IMR-90 (cell line): Measurements from ENCODE around the gene CCT5. TPM values are rescaled to one million over a fixed set of nuclear protein-coding genes. Genes with fewer than 3 reads are reported as not detected.

Experiments used
- ATAC-seq: fragments of 200-7000 bp; cut with Tn5 transposase; 2 replicates; pipeline ENCODE4 v1.9.1; 2020; ENCODE audit warnings: low read depth, mild to moderate bottlenecking, moderate library complexity
- BruUV-seq: library from RNA; stranded (reverse); fragments of 400-500 nt; replicated peaks from 2 replicates; lab custom pipeline; 2021; lab: Mats Ljungman, UMichigan
- CTCF ChIA-PET: fragments of 300-600 bp; formaldehyde crosslinking; extraction: SDS; loops from one replicate; lab custom pipeline; 2021; ENCODE audit warnings: antibody characterized with exemption; lab: Yijun Ruan, JAX
- POLR2A ChIA-PET: fragments of 300-600 bp; sonication (Branson Sonifier 250); formaldehyde crosslinking; loops from one replicate; lab custom pipeline; 2022; ENCODE audit warnings: antibody characterized with exemption; ENCODE audit not compliant: unreplicated experiment; lab: Charles Lee
- DNase-seq: peaks from one replicate; pipeline ENCODE4 v3.0.0; 2013
- H2AFZ ChIP-seq: replicated peaks from 2 replicates; pipeline ENCODE3; 2013; ENCODE audit warnings: low read length, mild to moderate bottlenecking; ENCODE audit not compliant: poor library complexity
- H2AK5ac ChIP-seq: 2 replicates; pipeline ENCODE4 v1.6.1; 2013; ENCODE audit warnings: low read depth, low read length, inconsistent platforms
- H2AK9ac ChIP-seq: replicated peaks from 2 replicates; pipeline ENCODE3; 2013; ENCODE audit warnings: mild to moderate bottlenecking, low read depth, low read length, moderate library complexity; ENCODE audit not compliant: poor library complexity
- H2BK120ac ChIP-seq: 2 replicates; pipeline ENCODE4 v1.6.1; 2013; ENCODE audit warnings: low read depth, low read length, inconsistent platforms
- H2BK15ac ChIP-seq: 3 replicates; pipeline ENCODE4 v1.6.1; 2013; ENCODE audit warnings: low read depth, low read length, inconsistent platforms
- H2BK20ac ChIP-seq: 2 replicates; pipeline ENCODE4 v1.6.1; 2013; ENCODE audit warnings: low read depth, mild to moderate bottlenecking, inconsistent platforms, low read length, moderate library complexity
- H2BK5ac ChIP-seq: 2 replicates; pipeline ENCODE4 v1.6.1; 2013; ENCODE audit warnings: mild to moderate bottlenecking, low read depth, low read length, inconsistent platforms; ENCODE audit not compliant: poor library complexity, severe bottlenecking
- H3K14ac ChIP-seq: replicated peaks from 2 replicates; pipeline ENCODE4 v1.6.1; 2013; ENCODE audit warnings: low read depth, low read length, inconsistent platforms
- H3K18ac ChIP-seq: 2 replicates; pipeline ENCODE4 v1.6.1; 2013; ENCODE audit warnings: low read depth, low read length, control low read depth
- H3K23ac ChIP-seq: 2 replicates; pipeline ENCODE4 v1.6.1; 2013; ENCODE audit warnings: low read depth, low read length, inconsistent platforms
- H3K27ac ChIP-seq: 2 replicates; pipeline ENCODE4 v1.5.1; 2013; ENCODE audit warnings: mild to moderate bottlenecking, control low read depth, low read length; ENCODE audit not compliant: insufficient read depth
- H3K27me3 ChIP-seq: 2 replicates; pipeline ENCODE4 v1.6.1; 2013; ENCODE audit warnings: low read length; ENCODE audit not compliant: control insufficient read depth, insufficient read depth
- H3K36me3 ChIP-seq: 2 replicates; pipeline ENCODE4 v1.6.1; 2013; ENCODE audit warnings: low read length, mixed read lengths; ENCODE audit not compliant: control insufficient read depth, insufficient read depth
- H3K4ac ChIP-seq: 2 replicates; pipeline ENCODE4 v1.6.1; 2013; ENCODE audit warnings: low read depth, low read length, inconsistent platforms
- H3K4me1 ChIP-seq: 2 replicates; pipeline ENCODE4 v1.6.1; 2013; ENCODE audit warnings: low read length, mixed read lengths; ENCODE audit not compliant: control insufficient read depth, insufficient read depth
- H3K4me2 ChIP-seq: 2 replicates; pipeline ENCODE4 v1.6.1; 2013; ENCODE audit warnings: low read depth, mild to moderate bottlenecking, control low read depth, low read length, moderate library complexity
- H3K4me3 ChIP-seq: 2 replicates; pipeline ENCODE4 v1.5.1; 2013; ENCODE audit warnings: low read depth, mild to moderate bottlenecking, control low read depth, low read length, moderate library complexity; ENCODE audit not compliant: insufficient read depth
- H3K56ac ChIP-seq: 2 replicates; pipeline ENCODE4 v1.6.1; 2013; ENCODE audit warnings: low read length, inconsistent platforms; ENCODE audit not compliant: insufficient read depth; ENCODE audit errors: extremely low read depth
- H3K79me1 ChIP-seq, 2 experiments: 2 replicates each; pipeline ENCODE4 v1.6.1; 2013; ENCODE audit warnings: low read length in 2 of 2, inconsistent platforms in 1 of 2, low read depth in 1 of 2
- H3K9ac ChIP-seq: 2 replicates; pipeline ENCODE4 v1.6.1; 2013; ENCODE audit warnings: low read depth, low read length, control low read depth
- H3K9me1 ChIP-seq: 2 replicates; pipeline ENCODE4 v1.6.1; 2013; ENCODE audit warnings: low read length, inconsistent platforms; ENCODE audit not compliant: insufficient read depth
- H3K9me3 ChIP-seq: 2 replicates; pipeline ENCODE4 v1.6.1; 2013; ENCODE audit warnings: low read length; ENCODE audit not compliant: control insufficient read depth, insufficient read depth
- H4K20me1 ChIP-seq: 2 replicates; pipeline ENCODE4 v1.6.1; 2013; ENCODE audit warnings: low read length, inconsistent platforms; ENCODE audit not compliant: insufficient read depth
- H4K5ac ChIP-seq: 2 replicates; pipeline ENCODE4 v1.6.1; 2013; ENCODE audit warnings: mild to moderate bottlenecking, low read depth, low read length, control low read depth
- H4K8ac ChIP-seq, 2 experiments: 2 replicates each; pipeline ENCODE4 v1.6.1; 2013; ENCODE audit warnings: low read depth in 2 of 2, low read length in 2 of 2, control low read depth in 1 of 2, inconsistent platforms in 1 of 2
- H4K91ac ChIP-seq: 2 replicates; pipeline ENCODE4 v1.6.1; 2013; ENCODE audit warnings: low read depth, low read length, inconsistent platforms; ENCODE audit not compliant: insufficient read depth
- CEBPB ChIP-seq: IDR thresholded peaks from 2 replicates; pipeline ENCODE4 v1.6.1; 2012; ENCODE audit warnings: low read depth, low read length, improper control_type of control experiment
- CTCF ChIP-seq: conservative IDR thresholded peaks from 2 replicates; pipeline ENCODE4 v1.5.1; 2012; ENCODE audit warnings: mild to moderate bottlenecking, low read depth, low read length, improper control_type of control experiment
- ELK1 ChIP-seq: fragments of 150-350 bp; IDR thresholded peaks from 2 replicates; pipeline ENCODE4 v1.6.1; 2016; ENCODE audit warnings: low read depth, mild to moderate bottlenecking, low read length, moderate library complexity, borderline replicate concordance
- RFX5 ChIP-seq: IDR thresholded peaks from 2 replicates; pipeline ENCODE4 v1.8.0; 2012; ENCODE audit warnings: low read depth, mild to moderate bottlenecking, low read length, moderate library complexity
- WGBS, 2 experiments: methylation state at CpG; one replicate each; pipeline versions ENCODE4 v1.1.5 to v1.1.7; 2013; ENCODE audit warnings: missing lambda C conversion rate in 2 of 2; ENCODE audit not compliant: insufficient read length in 1 of 2; ENCODE audit errors: extremely low coverage in 2 of 2; 5-methylcytosine and 5-hydroxymethylcytosine counted together
- dilution Hi-C: fragments of 300-500 bp; cut with HindIII; formaldehyde crosslinking; loops from one replicate; pipeline ENCODE4 v1.14.3; 2018; ENCODE audit warnings: low sequenced_read_pairs; ENCODE audit not compliant: unreplicated experiment
- in situ Hi-C: fragments of 300-500 bp; cut with MboI; formaldehyde crosslinking; loops from 3 replicates; pipeline ENCODE4 v1.14.3; 2019; ENCODE audit warnings: low sequenced_read_pairs, inconsistent platforms, mixed read lengths
- intact Hi-C: fragments of 100-400 bp; cut with micrococcal nuclease; formaldehyde crosslinking; loops from 2 replicates; pipeline ENCODE4 v1.10.0; 2022
- polyA plus RNA-seq, 3 experiments: library from polyadenylated mRNA; depleted of rRNA; stranded (reverse); fragments of >200 nt; gene quantifications; 2 replicates each; pipeline ENCODE4 v1.2.3, GENCODE V29; 2012; ENCODE audit warnings: low replicate concordance in 1 of 3
- total RNA-seq: library from RNA; depleted of rRNA; stranded (reverse); fragments of >200 nt; gene quantifications from 2 replicates; pipeline ENCODE4 v1.2.3, GENCODE V29; 2012

CCT5 gene
- total and polyA plus RNA-seq, 2 of the 4 experiments (the other 2 are of a cell fraction): 358 to 481 TPM

- Histone ChIP-seq H3K9me1 (no peaks in the 10 kb centered on the region), H3K14ac (no peak overlapping the region), H3K9me3 (no peaks in the 10 kb centered on the region), H2BK20ac (no peak overlapping the region), H2AK5ac (no peak overlapping the region), H4K8ac (no peak overlapping the region), H2BK5ac (no peak overlapping the region), H3K18ac (no peak overlapping the region), H3K23ac (no peak overlapping the region), H3K27me3 (no peaks in the 10 kb centered on the region), H4K5ac (no peak overlapping the region), H2AFZ (no peak overlapping the region), H3K4ac (no peak overlapping the region), H3K4me1 (no peaks in the 10 kb centered on the region), H2BK15ac (no peak overlapping the region), H3K56ac (no peak overlapping the region), H3K4me2 (no peak overlapping the region), H3K9ac (no peak overlapping the region), H2BK120ac (no peak overlapping the region), H3K4me3 (no peak overlapping the region), H4K20me1 (no peaks in the 10 kb centered on the region), H3K36me3 (no peaks in the 10 kb centered on the region), H4K91ac (no peak overlapping the region), H2AK9ac (no peak overlapping the region), H3K27ac (no peak overlapping the region), H3K79me1 (no peaks in the 10 kb centered on the region)
- BruUV-seq: no TSS peak
- DNase-seq (no peak), ATAC-seq (no peak)
- in situ Hi-C loops: no loop called here
- 88% methylated on average over 3 of the region's 13 CpGs; no CpG with 5 or more reads in 1 of the 2 experiments for WGBS, 2 experiments
- CTCF ChIA-PET: interaction anchor here (0.6 kb wide), 2 partner anchors 131 to 509 kb away, joined by 3 read pairs; no protein-coding TSS in a partner anchor
- POLR2A ChIA-PET: no interaction called here
- dilution Hi-C loops: no loop called here
- intact Hi-C loops: no loop called here
- no peak for TF ChIP-seq ELK1
- no peak for TF ChIP-seq RFX5
- TF ChIP-seq CTCF: no peak
- no peak for TF ChIP-seq CEBPB
Observed at GRCh38 chr5:10277773-10278630, 27.9 kb downstream of the CCT5 start.
